Nephron (organoid): Measurements from ENCODE around the gene NAV3.

Experiments used
- H3K27ac Mint-ChIP-seq, 3 experiments: 2 replicates each; pipeline ENCODE4 v1.8.0; 2020; ENCODE audit warnings: mixed read lengths in 3 of 3, mild to moderate bottlenecking in 2 of 3, moderate library complexity in 1 of 3
- H3K27me3 Mint-ChIP-seq: 2 replicates; pipeline ENCODE4 v1.8.0; 2021; ENCODE audit warnings: low read depth, mild to moderate bottlenecking, moderate library complexity, mixed read lengths
- H3K36me3 Mint-ChIP-seq: 2 replicates; pipeline ENCODE4 v1.8.0; 2020; ENCODE audit warnings: low read depth, mixed read lengths
- H3K4me1 Mint-ChIP-seq: 2 replicates; pipeline ENCODE4 v1.8.0; 2020; ENCODE audit warnings: mixed read lengths
- H3K4me3 Mint-ChIP-seq, 3 experiments: 2 replicates each; pipeline ENCODE4 v1.8.0; 2020; ENCODE audit warnings: mild to moderate bottlenecking in 3 of 3, mixed read lengths in 3 of 3, moderate library complexity in 2 of 3
- H3K9me3 Mint-ChIP-seq: 2 replicates; pipeline ENCODE4 v1.8.0; 2020; ENCODE audit warnings: mixed read lengths
- TF ChIP-seq, protein P1 (sequence below), 3 experiments: fragments of 200-600 bp; sonication (generic); IDR thresholded peaks; one replicate each; pipeline ENCODE4 v1.5.0; 2021; ENCODE audit warnings: antibody characterized with exemption in 3 of 3; ENCODE audit not compliant: unreplicated experiment in 3 of 3

Gene NAV3

GRCh38 chr12:77893918-77894317 is 63.2 kb downstream of the NAV3 start:
- Mint-ChIP-seq H3K27me3 (no peaks in the 10 kb centered on the region), H3K36me3 (peaks cover 5% of the 10 kb centered on the region), H3K27ac (peak overlapping the region; percentile 34 to 52 (median 37)), H3K9me3 (no peaks in the 10 kb centered on the region), H3K4me3 (no peak overlapping the region), H3K4me1 (peaks cover 33% of the 10 kb centered on the region)
- TF ChIP-seq, protein P1, sequence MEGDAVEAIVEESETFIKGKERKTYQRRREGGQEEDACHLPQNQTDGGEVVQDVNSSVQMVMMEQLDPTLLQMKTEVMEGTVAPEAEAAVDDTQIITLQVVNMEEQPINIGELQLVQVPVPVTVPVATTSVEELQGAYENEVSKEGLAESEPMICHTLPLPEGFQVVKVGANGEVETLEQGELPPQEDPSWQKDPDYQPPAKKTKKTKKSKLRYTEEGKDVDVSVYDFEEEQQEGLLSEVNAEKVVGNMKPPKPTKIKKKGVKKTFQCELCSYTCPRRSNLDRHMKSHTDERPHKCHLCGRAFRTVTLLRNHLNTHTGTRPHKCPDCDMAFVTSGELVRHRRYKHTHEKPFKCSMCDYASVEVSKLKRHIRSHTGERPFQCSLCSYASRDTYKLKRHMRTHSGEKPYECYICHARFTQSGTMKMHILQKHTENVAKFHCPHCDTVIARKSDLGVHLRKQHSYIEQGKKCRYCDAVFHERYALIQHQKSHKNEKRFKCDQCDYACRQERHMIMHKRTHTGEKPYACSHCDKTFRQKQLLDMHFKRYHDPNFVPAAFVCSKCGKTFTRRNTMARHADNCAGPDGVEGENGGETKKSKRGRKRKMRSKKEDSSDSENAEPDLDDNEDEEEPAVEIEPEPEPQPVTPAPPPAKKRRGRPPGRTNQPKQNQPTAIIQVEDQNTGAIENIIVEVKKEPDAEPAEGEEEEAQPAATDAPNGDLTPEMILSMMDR (IDR thresholded peaks at IDR 0.05; ENCODE audit: unreplicated experiment in 3 of 3), result no peak

GRCh38 chr12:77894556-77894955 is 63.9 kb downstream of the NAV3 start:
- Mint-ChIP-seq H3K4me3 (no peak overlapping the region), H3K27ac (peak overlapping the region in 2 of 3 experiments; percentile 30 to 34), H3K36me3 (peaks cover 11% of the 10 kb centered on the region), H3K27me3 (no peaks in the 10 kb centered on the region), H3K4me1 (peaks cover 33% of the 10 kb centered on the region), H3K9me3 (no peaks in the 10 kb centered on the region)
- TF ChIP-seq, protein P1 (IDR thresholded peaks at IDR 0.05; ENCODE audit: unreplicated experiment in 3 of 3), result no peak

- Mint-ChIP-seq H3K4me3 (no peak overlapping the region), H3K36me3 (peaks cover 19% of the 10 kb centered on the region), H3K4me1 (peaks cover 33% of the 10 kb centered on the region), H3K27ac (peak overlapping the region in 1 of 3 experiments; percentile 71), H3K9me3 (no peaks in the 10 kb centered on the region), H3K27me3 (no peaks in the 10 kb centered on the region)
- TF ChIP-seq, protein P1 (IDR thresholded peaks at IDR 0.05; ENCODE audit: unreplicated experiment in 3 of 3), result no peak
These were observed 65.0 kb downstream of the NAV3 start for GRCh38 chr12:77895699-77896098.

DNA sequence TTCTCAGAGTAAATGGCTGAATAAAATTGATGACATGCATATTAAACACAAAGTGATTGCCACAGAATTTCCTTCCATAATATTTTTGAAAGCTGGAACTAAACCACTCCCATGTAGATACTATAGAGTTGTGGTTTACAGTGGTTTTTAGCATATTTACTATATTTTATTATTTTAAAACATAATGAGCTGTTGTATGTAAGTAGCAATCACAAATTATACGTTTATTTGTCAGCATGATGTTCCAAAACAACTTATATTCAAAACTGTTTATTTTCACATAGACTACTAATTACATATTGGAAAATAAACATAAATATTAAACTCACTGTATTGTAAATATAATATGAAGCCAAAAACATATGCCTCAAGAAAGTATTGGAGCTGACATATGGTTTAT is 77.2 kb downstream of the NAV3 start:
- H3K4me3 Mint-ChIP-seq, result no peak overlapping the region
- H3K9me3 Mint-ChIP-seq, result peaks cover 8% of the 10 kb centered on the region
- H3K4me1 Mint-ChIP-seq, result peaks cover 1% of the 10 kb centered on the region
- TF ChIP-seq, protein P1 (IDR thresholded peaks at IDR 0.05; ENCODE audit: unreplicated experiment in 3 of 3), result no peak
- no peak overlapping the region for H3K27ac Mint-ChIP-seq
- H3K36me3 Mint-ChIP-seq, result peaks cover 11% of the 10 kb centered on the region
- no peaks in the 10 kb centered on the region for H3K27me3 Mint-ChIP-seq

GRCh38 chr12:77914081-77914488 is 83.4 kb downstream of the NAV3 start:
- no peaks in the 10 kb centered on the region for H3K27me3 Mint-ChIP-seq
- peak overlapping the region; percentile 12 to 41 (median 22) for H3K4me3 Mint-ChIP-seq
- peaks cover 4% of the 10 kb centered on the region for H3K36me3 Mint-ChIP-seq
- TF ChIP-seq, protein P1 (IDR thresholded peaks at IDR 0.05; ENCODE audit: unreplicated experiment in 3 of 3), result no peak
- H3K4me1 Mint-ChIP-seq, result peaks cover 44% of the 10 kb centered on the region
- H3K27ac Mint-ChIP-seq, result peak overlapping the region; percentile 83 to 98 (median 83)
- peaks cover 3% of the 10 kb centered on the region for H3K9me3 Mint-ChIP-seq

DNA sequence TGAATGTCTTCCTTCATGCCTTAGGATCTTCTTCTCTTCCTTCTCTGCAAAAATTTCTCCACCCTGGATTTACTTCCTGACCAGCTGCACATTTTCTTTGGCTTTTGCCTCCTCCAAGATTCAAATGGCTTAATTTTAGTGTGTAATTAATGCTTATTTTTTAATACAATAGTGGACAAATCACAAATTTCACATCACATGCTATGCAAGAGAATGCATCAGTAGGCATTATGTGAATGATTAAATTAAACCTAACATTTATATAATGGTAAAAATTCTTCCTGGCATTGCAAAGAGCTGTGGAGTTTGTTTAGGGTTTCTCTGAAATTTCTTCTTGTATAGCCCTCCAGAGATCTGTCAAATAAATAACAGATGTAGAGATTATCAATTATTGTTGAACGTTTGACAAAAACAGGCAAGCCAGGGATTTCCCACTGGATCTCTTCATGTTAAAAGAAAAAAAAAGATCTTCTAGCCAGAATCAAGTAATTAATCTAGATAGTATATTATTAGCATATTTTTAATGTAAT is 84.4 kb downstream of the NAV3 start:
- Mint-ChIP-seq H3K27ac (peak overlapping the region in 2 of 3 experiments; percentile 83 to 86), H3K9me3 (no peaks in the 10 kb centered on the region), H3K36me3 (peaks cover under 1% of the 10 kb centered on the region), H3K27me3 (no peaks in the 10 kb centered on the region), H3K4me1 (peaks cover 51% of the 10 kb centered on the region), H3K4me3 (peak overlapping the region in 1 of 3 experiments; percentile 17)
- TF ChIP-seq, protein P1 (IDR thresholded peaks at IDR 0.05; ENCODE audit: unreplicated experiment in 3 of 3), result no peak
